H1 (cell line): ENCODE measurements around the gene AP2A2. TPM values are rescaled to one million over a fixed set of nuclear protein-coding genes. Genes with fewer than 3 reads are reported as not detected.

Experiments used
- SAP30 ChIP-seq: fragments of 300-600 bp; sonication (generic); IDR thresholded peaks from 2 replicates; pipeline ENCODE4 v1.7.1; 2012; ENCODE audit warnings: low read length, moderate library complexity, mild to moderate bottlenecking, inconsistent platforms; ENCODE audit not compliant: insufficient read depth, insufficient replicate concordance
- polyA plus RNA-seq, 7 experiments: library from polyadenylated mRNA; depleted of rRNA in 3 of 7; stranded (reverse) in 5 of 7; unstranded in 2 of 7; fragments of >200 nt in 5 of 7; fragments of 200-250 nt in 2 of 7; gene quantifications; 1 replicate in 5 of 7; 2 replicates in 1 of 7; 4 replicates in 1 of 7; pipeline versions ENCODE4 v1.2.1 to v1.2.3, GENCODE V29; 2011 to 2013; ENCODE audit warnings: missing spikeins in 2 of 7, mixed read lengths in 2 of 7
- total RNA-seq: library from RNA; stranded (reverse); fragmentation: NEBNext Ultra II Directional; extraction: Animal tissue kit (Norgen Biotek cat#: 25700); gene quantifications from 2 replicates; pipeline ENCODE4 v1.2.1, GENCODE V29; 2021

Gene AP2A2
- total and polyA plus RNA-seq, 2 of the 8 experiments (the other 6 are each of a cell fraction or from before 2014, with no cell fraction given) = 50.0 to 65.0 TPM

- TF ChIP-seq SAP30 = no peak
These were observed 88.6 kb downstream of the AP2A2 start (continued) for GRCh38 chr11:1014276-1014675.
